ENCODE measurements around the gene SEPTIN11.

The SEPTIN11 gene

GRCh38 chr4:76939184-76939583 lies 10.4 kb upstream of the SEPTIN11 start:
- TF ChIP-seq FOXM1 (IDR thresholded peaks at IDR 0.05; ENCODE audit: borderline replicate concordance, low read depth) (no peak), RAD21 (IDR thresholded peaks at IDR 0.05; ENCODE audit: low read depth) (no peak), NFIC (IDR thresholded peaks at IDR 0.05) (no peak), CEBPB (IDR thresholded peaks at IDR 0.05) (no peak), TAF1 (IDR thresholded peaks at IDR 0.05; ENCODE audit: low read depth) (no peak), USF1 (IDR thresholded peaks at IDR 0.05) (no peak), REST (IDR thresholded peaks at IDR 0.05; ENCODE audit: low read depth) (no peak), CREB1 (IDR thresholded peaks at IDR 0.05; ENCODE audit: low read depth) (no peak), EGR1 (IDR thresholded peaks at IDR 0.05) (no peak), TEAD4 (IDR thresholded peaks at IDR 0.05) (no peak)

- TF ChIP-seq CEBPB (IDR thresholded peaks at IDR 0.05) (no peak), TEAD4 (IDR thresholded peaks at IDR 0.05) (no peak), CREB1 (IDR thresholded peaks at IDR 0.05; ENCODE audit: low read depth) (no peak), ZBTB7A (IDR thresholded peaks at IDR 0.05; ENCODE audit: low read depth) (no peak), FOXM1 (IDR thresholded peaks at IDR 0.05; ENCODE audit: borderline replicate concordance, low read depth) (no peak), EP300 (IDR thresholded peaks at IDR 0.05; ENCODE audit: borderline replicate concordance) (no peak), YY1 (IDR thresholded peaks at IDR 0.05; ENCODE audit: low read depth) (no peak)
Measured at GRCh38 chr4:76943129-76943620, 6.4 kb upstream of the SEPTIN11 start.

GRCh38 chr4:76943790-76944189 lies 5.8 kb upstream of the SEPTIN11 start:
- TF ChIP-seq ZBTB7A (IDR thresholded peaks at IDR 0.05; ENCODE audit: low read depth) (no peak), EGR1 (IDR thresholded peaks at IDR 0.05) (no peak), FOXM1 (IDR thresholded peaks at IDR 0.05; ENCODE audit: borderline replicate concordance, low read depth) (no peak), CREB1 (IDR thresholded peaks at IDR 0.05; ENCODE audit: low read depth) (no peak), TCF12 (IDR thresholded peaks at IDR 0.05; ENCODE audit: low read depth) (no peak), NFIC (IDR thresholded peaks at IDR 0.05) (no peak), TEAD4 (IDR thresholded peaks at IDR 0.05) (no peak), USF1 (IDR thresholded peaks at IDR 0.05) (no peak), REST (IDR thresholded peaks at IDR 0.05; ENCODE audit: low read depth) (no peak), RAD21 (IDR thresholded peaks at IDR 0.05; ENCODE audit: low read depth) (no peak), YY1 (IDR thresholded peaks at IDR 0.05; ENCODE audit: low read depth) (no peak), EP300 (IDR thresholded peaks at IDR 0.05; ENCODE audit: borderline replicate concordance) (no peak), TAF1 (IDR thresholded peaks at IDR 0.05; ENCODE audit: low read depth) (no peak), CEBPB (IDR thresholded peaks at IDR 0.05) (no peak), MAX (IDR thresholded peaks at IDR 0.05) (no peak)

- TF ChIP-seq EGR1 (IDR thresholded peaks at IDR 0.05) (no peak), REST (IDR thresholded peaks at IDR 0.05; ENCODE audit: low read depth) (no peak), YY1 (IDR thresholded peaks at IDR 0.05; ENCODE audit: low read depth) (no peak), EP300 (IDR thresholded peaks at IDR 0.05; ENCODE audit: borderline replicate concordance) (no peak), FOXM1 (IDR thresholded peaks at IDR 0.05; ENCODE audit: borderline replicate concordance, low read depth) (no peak), TCF12 (IDR thresholded peaks at IDR 0.05; ENCODE audit: low read depth) (no peak), TAF1 (IDR thresholded peaks at IDR 0.05; ENCODE audit: low read depth) (no peak), USF1 (IDR thresholded peaks at IDR 0.05) (no peak), CEBPB (IDR thresholded peaks at IDR 0.05) (no peak), NFIC (IDR thresholded peaks at IDR 0.05) (no peak), MAX (IDR thresholded peaks at IDR 0.05) (no peak)
Measured at GRCh38 chr4:76947369-76947768, 2.2 kb upstream of the SEPTIN11 start.
